NCI-H2227 (cell line): ENCODE results near the gene AOAH.
"Not testable (repeated sequence)": the region's sequence is repeated elsewhere in the genome, so short reads cannot be mapped to it uniquely, and the experiment has no call there.

Experiments used
- DNase-seq: peaks from one replicate; lab custom pipeline; 2025; ENCODE audit not compliant: unreplicated experiment; lab: John Stamatoyannopoulos, UW

AOAH gene

DNA sequence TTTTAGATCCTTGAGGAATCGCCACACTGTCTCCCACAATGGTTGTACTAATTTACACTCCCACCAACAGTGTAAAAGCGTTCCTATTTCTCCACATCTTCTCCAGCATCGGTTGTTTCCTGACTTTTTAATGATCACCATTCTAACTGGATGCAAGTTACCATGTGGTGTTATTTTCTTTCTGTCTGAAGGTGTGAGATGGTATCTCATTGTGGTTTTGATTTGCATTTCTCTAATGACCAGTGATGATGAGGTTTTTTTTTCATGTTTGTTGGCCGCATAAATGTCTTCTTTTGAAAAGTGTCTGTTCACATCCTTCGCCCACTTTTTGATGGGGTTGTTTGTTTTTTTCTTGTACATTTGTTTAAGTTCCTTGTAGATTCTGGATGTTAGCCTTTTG is 20.4 kb downstream of the AOAH start:
- not testable (repeated sequence) for DNase-seq

DNA sequence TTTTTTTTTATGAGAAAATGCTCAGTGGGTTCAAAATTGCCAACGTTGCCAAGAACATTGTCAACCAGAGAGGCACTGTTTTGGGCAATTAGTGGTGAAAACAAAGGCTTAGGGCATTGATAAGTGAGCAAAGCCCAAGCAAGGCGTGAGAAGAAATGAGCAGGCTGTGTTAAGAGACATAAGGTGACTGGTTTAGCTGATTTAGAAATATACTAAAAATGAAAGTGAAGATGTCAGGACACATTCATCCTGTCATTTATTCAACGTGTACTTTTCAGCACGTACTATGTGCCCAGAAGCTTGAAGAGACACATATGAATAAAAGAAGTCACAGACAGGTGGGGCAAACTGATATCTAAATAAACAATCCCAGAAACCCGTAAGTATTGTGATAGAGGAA is 31.8 kb downstream of the AOAH start:
- DNase-seq, result no peak

- DNase-seq, result no peak
Observed at GRCh38 chr7:36691983-36692382, 32.3 kb downstream of the AOAH start.

GRCh38 chr7:36690514-36691187 is 33.6 kb downstream of the AOAH start:
- peak; percentile 16 for DNase-seq

- no peak for DNase-seq
Observed at GRCh38 chr7:36690041-36690440, 34.3 kb downstream of the AOAH start.

DNA sequence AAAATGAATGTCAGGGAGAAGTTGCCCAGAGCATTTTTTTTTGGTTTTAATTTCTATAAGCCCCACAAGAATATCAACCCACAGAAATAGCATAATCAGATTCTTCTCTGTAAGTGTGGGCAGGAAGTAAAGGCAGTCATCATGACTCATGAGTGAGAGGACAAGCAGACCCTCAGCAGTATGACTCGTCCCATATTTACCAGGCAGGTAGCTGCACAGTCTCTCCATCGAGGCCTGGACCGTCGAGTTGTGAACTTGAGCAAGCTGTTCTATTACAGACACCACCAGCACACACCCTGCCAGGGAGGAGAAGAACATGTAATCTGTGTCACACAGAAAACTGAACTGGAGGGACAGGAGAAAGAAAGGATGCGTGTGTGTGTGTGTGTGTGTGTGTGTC is 37.8 kb downstream of the AOAH start:
- DNase-seq, result no peak

- no peak for DNase-seq
Observed at GRCh38 chr7:36684954-36685353, 39.3 kb downstream of the AOAH start.

DNA sequence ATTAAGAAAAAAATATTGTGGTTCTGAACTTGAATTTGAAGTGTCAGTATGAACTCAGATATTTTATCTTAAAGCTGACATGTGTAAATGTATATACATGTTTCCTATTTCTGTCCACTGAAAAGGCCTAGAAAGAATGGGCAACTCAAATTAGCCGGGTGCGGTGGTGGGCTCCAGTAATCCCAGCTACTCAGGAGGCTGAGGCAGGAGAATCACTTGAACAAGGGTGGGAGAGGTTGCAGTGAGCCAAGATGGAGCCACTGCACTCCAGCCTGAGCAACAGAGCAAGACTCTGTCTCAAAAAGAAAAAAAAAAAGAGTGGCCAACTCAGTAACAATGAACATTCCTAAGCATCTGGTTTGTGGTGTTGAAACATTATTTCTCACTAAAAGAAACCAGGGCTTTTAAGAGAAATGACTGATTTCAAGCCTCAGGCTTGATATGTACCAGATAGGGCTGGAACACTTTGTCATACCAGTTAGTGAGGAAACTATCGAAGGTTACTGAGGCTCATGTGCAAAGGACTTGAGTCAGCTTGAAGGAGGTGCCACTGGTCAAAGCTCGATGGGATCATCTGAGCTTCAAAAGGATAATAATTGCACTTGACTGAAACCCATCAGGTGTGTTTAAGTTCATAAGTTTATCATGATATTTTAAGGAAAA is 40.5 kb downstream of the AOAH start:
- DNase-seq, result no peak

- DNase-seq, result no peak
Observed at GRCh38 chr7:36683111-36683510, 41.2 kb downstream of the AOAH start.

GRCh38 chr7:36682102-36682501 is 42.2 kb downstream of the AOAH start:
- DNase-seq, result no peak

- DNase-seq, result no peak
Observed at GRCh38 chr7:36677769-36678437, 46.4 kb downstream of the AOAH start.

DNA sequence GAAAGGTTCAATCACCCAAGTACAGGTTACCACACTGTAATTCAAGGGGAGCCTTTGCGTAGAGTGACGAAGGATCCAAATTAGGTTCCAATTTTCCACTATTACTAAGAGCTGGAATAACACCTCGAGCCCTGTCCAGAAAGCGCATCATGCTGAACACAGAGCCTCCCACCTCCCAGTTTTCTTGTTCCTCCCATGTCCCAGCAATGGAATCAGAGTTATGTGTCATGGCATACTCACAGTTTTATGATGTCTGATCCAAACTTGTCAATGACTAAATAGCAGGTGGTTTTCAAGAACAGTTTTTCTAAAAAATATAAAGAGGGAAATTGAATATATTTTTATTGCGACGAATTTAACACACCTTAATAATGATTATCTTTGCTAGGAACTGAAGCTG is 50.6 kb downstream of the AOAH start:
- DNase-seq, result no peak

GRCh38 chr7:36671432-36671829 is 52.9 kb downstream of the AOAH start:
- DNase-seq, result no peak

- DNase-seq, result peak; percentile 33
Observed at GRCh38 chr7:36670585-36671431, 53.5 kb downstream of the AOAH start.

DNA sequence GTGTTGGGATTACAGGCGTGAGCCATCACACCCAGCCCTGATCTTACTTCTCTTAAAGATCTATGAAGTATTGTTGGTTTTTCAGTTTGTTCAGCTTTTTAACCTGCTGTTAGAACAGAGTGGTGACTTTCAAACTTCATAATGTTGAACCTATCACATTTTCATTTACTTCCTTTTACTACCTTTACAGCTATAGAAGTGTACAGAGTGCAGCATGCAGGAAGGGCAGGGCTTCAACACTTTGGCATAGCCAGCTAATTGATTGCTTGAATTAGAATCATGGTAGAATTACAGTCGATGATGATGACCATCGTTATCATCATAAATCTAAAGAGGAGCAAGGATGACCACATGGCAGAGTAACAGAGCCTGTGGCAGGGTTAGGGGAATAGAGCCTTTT is 55.5 kb downstream of the AOAH start:
- no peak for DNase-seq

- no peak for DNase-seq
Observed at GRCh38 chr7:36668080-36668479, 56.2 kb downstream of the AOAH start.

DNA sequence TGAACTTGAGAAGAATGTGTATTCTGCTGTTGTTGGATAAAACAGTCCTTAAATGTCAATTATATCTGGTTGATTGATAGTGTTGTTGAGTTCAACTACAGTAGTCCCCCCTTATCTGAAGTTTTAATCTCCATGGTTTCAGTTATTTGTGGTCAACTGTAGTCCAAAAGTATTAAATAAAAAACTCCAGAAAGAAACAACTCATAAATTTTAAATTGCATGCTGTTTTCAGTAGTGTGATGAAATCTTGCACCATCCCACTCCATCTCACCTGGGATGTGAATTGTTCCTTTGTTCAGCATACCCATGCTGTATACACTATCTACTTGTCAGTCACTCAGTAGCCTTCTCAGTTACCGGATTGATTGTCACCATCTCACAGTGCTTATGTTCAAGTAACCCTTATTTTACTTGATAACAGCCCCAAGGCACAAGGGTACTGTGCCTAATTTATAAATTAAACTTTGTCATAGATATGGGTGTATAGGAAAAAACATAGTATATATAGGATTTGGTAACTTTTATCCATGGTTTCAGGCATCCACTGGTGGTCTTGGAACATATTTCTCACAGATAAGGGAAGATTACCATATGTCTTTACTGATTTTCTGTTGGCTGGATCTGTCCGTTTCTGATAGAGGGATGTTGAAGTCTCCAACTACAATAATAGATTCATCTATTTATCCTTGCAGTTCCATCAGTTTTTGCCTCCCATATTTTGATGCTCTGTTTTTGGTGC is 57.1 kb downstream of the AOAH start:
- no peak for DNase-seq

- no peak for DNase-seq
Observed at GRCh38 chr7:36663481-36663880, 60.8 kb downstream of the AOAH start.

GRCh38 chr7:36661135-36661840 is 63.0 kb downstream of the AOAH start:
- peak; percentile 37 for DNase-seq
